ENCODE results near the gene LYSMD3.

GRCh38 chr5:90474235-90475107 is 54.9 kb downstream of the LYSMD3 start, which contains the start of the genes MBLAC2 and POLR3G:
- TF ChIP-seq, protein P1, sequence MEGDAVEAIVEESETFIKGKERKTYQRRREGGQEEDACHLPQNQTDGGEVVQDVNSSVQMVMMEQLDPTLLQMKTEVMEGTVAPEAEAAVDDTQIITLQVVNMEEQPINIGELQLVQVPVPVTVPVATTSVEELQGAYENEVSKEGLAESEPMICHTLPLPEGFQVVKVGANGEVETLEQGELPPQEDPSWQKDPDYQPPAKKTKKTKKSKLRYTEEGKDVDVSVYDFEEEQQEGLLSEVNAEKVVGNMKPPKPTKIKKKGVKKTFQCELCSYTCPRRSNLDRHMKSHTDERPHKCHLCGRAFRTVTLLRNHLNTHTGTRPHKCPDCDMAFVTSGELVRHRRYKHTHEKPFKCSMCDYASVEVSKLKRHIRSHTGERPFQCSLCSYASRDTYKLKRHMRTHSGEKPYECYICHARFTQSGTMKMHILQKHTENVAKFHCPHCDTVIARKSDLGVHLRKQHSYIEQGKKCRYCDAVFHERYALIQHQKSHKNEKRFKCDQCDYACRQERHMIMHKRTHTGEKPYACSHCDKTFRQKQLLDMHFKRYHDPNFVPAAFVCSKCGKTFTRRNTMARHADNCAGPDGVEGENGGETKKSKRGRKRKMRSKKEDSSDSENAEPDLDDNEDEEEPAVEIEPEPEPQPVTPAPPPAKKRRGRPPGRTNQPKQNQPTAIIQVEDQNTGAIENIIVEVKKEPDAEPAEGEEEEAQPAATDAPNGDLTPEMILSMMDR (IDR thresholded peaks at IDR 0.05) = peak; percentile 10 to 71 (median 62)
- peak; percentile 54 to 79 for TF ChIP-seq POLR2A (IDR thresholded peaks at IDR 0.05)
